Measurements from ENCODE around the gene CFLAR. TPM values are rescaled to one million over a fixed set of nuclear protein-coding genes. Genes with fewer than 3 reads are reported as not detected.
A peak's percentile ranks its signal among the peaks of the same experiment; 100 is the strongest.

The CFLAR gene
- total and polyA plus RNA-seq, 2 of the 13 experiments (the other 11 are each of a cell fraction or from before 2014, with no cell fraction given) = 43.8 to 92.1 TPM

- TF ChIP-seq ZBTB25 (CRISPR knock-in tag; IDR thresholded peaks at IDR 0.05) = peak; percentile 71; the same call in 1 of the 2 replicates
- peak; percentile 93 for TF ChIP-seq SALL1 (CRISPR knock-in tag; IDR thresholded peaks at IDR 0.05)
- TF ChIP-seq UBTF (CRISPR knock-in tag; IDR thresholded peaks at IDR 0.05) = peak; percentile 65
- no peak for TF ChIP-seq ZNF589 (CRISPR knock-in tag; conservative IDR thresholded peaks at IDR 0.05)
- TF ChIP-seq DMTF1 (CRISPR knock-in tag; IDR thresholded peaks at IDR 0.05) = peak; percentile 69; the same call in 1 of the 2 replicates
- TF ChIP-seq TSC22D2 (CRISPR knock-in tag; IDR thresholded peaks at IDR 0.05; ENCODE audit: borderline replicate concordance) = no peak
- TF ChIP-seq MTA3 (CRISPR knock-in tag; IDR thresholded peaks at IDR 0.05) = no peak
- peak; percentile 75; the same call in 1 of the 2 replicates for TF ChIP-seq POGZ (CRISPR knock-in tag; IDR thresholded peaks at IDR 0.05)
- peak; percentile 79 for TF ChIP-seq HOXD1 (CRISPR knock-in tag; IDR thresholded peaks at IDR 0.05)
- TF ChIP-seq MTA1 (CRISPR knock-in tag; IDR thresholded peaks at IDR 0.05; ENCODE audit: borderline replicate concordance) = peak; percentile 98
- no peak for TF ChIP-seq PRDM15 (CRISPR knock-in tag; IDR thresholded peaks at IDR 0.05)
- no peak for TF ChIP-seq SIN3B (IDR thresholded peaks at IDR 0.05; ENCODE audit: low read length)
- no peak for TF ChIP-seq HDAC6 (IDR thresholded peaks at IDR 0.05; ENCODE audit: low read depth, low read length)
- no peak for TF ChIP-seq BCLAF1 (IDR thresholded peaks at IDR 0.05)
These were observed 2.4 kb downstream of the CFLAR start (continued) for GRCh38 chr2:201118121-201118960.
